Stimulated activated effector memory CD8-positive, alpha-beta T cell treated with anti-CD3 and anti-CD28 coated beads, Interleukin-12 subunit alpha, Interleukin-12 subunit beta, amount 100 ng/mL, for 72 hours (primary cell): ENCODE results near the gene EXTL2.
A peak's percentile ranks its signal among the peaks of the same experiment; 100 is the strongest.
"Not testable (repeated sequence)": the region's sequence is repeated elsewhere in the genome, so short reads cannot be mapped to it uniquely, and the experiment has no call there.

Experiments used
- ATAC-seq: fragments of 150-1000 bp; cut with Tn5 transposase; 2 replicates; pipeline ENCODE4 v1.10.0; 2021
- DNase-seq, 2 donors: peaks; one replicate each; pipeline ENCODE4 v3.0.0; 2021 to 2022; ENCODE audit warnings: low spot score in 2 of 2
- H3K27ac Mint-ChIP-seq: one replicate; pipeline ENCODE4 v1.8.0; 2022; ENCODE audit warnings: mild to moderate bottlenecking, mixed read lengths
- H3K36me3 Mint-ChIP-seq: one replicate; pipeline ENCODE4 v1.8.0; 2022; ENCODE audit warnings: mild to moderate bottlenecking, mixed read lengths
- H3K4me1 Mint-ChIP-seq: one replicate; pipeline ENCODE4 v1.8.0; 2022; ENCODE audit warnings: mixed read lengths
- H3K4me3 Mint-ChIP-seq: one replicate; pipeline ENCODE4 v1.8.0; 2022; ENCODE audit warnings: mild to moderate bottlenecking, mixed read lengths
- H3K9me3 Mint-ChIP-seq: one replicate; pipeline ENCODE4 v1.8.0; 2022; ENCODE audit warnings: mixed read lengths

EXTL2 gene

GRCh38 chr1:100894603-100895539 is at the start of gene EXTL2:
EXTL2 (minus strand) TSS chr1:100894842; CDS start chr1:100888757, 6,085 bp downstream.
- DNase-seq (peak; percentile 33 to 73), ATAC-seq (peak; percentile 42)
- Mint-ChIP-seq H3K36me3 (peaks cover 44% of the 10 kb centered on the region), H3K4me3 (peak within 1 kb of the TSS; percentile 100), H3K4me1 (peaks cover 54% of the 10 kb centered on the region), H3K27ac (peak within 1 kb of the TSS; percentile 99), H3K9me3 (no peaks in the 10 kb centered on the region)

- Mint-ChIP-seq H3K4me3 (no peak overlapping the region), H3K4me1 (peaks cover 57% of the 10 kb centered on the region), H3K27ac (peak overlapping the region; percentile 54), H3K36me3 (peaks cover 83% of the 10 kb centered on the region), H3K9me3 (peaks cover 11% of the 10 kb centered on the region)
- no peak for DNase-seq
- ATAC-seq, result no peak
Observed at GRCh38 chr1:100943533-100943932, 48.9 kb upstream of the EXTL2 start.

GRCh38 chr1:100942304-100943046 is 47.8 kb upstream of the EXTL2 start:
- DNase-seq (no peak), ATAC-seq (no peak)
- Mint-ChIP-seq H3K4me3 (peak overlapping the region; percentile 2), H3K27ac (peak overlapping the region; percentile 54), H3K4me1 (peaks cover 47% of the 10 kb centered on the region), H3K9me3 (peaks cover 5% of the 10 kb centered on the region), H3K36me3 (peaks cover 86% of the 10 kb centered on the region)

GRCh38 chr1:100941580-100942216 is 47.1 kb upstream of the EXTL2 start:
- peak; percentile 21 for ATAC-seq
- peaks cover 88% of the 10 kb centered on the region for H3K36me3 Mint-ChIP-seq
- peak overlapping the region; percentile 93 for H3K27ac Mint-ChIP-seq
- DNase-seq, result no peak
- peak overlapping the region; percentile 2 for H3K4me3 Mint-ChIP-seq
- no peaks in the 10 kb centered on the region for H3K9me3 Mint-ChIP-seq
- H3K4me1 Mint-ChIP-seq, result peaks cover 40% of the 10 kb centered on the region

- Mint-ChIP-seq H3K4me3 (peak overlapping the region; percentile 2), H3K9me3 (no peaks in the 10 kb centered on the region), H3K36me3 (peaks cover 88% of the 10 kb centered on the region), H3K27ac (peak overlapping the region; percentile 93), H3K4me1 (peaks cover 41% of the 10 kb centered on the region)
- DNase-seq (peak in 1 of 2 donors; percentile 80), ATAC-seq (peak; percentile 91)
Observed at GRCh38 chr1:100941098-100941527, 46.5 kb upstream of the EXTL2 start.

- Mint-ChIP-seq H3K36me3 (peaks cover 95% of the 10 kb centered on the region), H3K27ac (no peak overlapping the region), H3K9me3 (no peaks in the 10 kb centered on the region), H3K4me1 (peaks cover 35% of the 10 kb centered on the region), H3K4me3 (no peak overlapping the region)
- ATAC-seq, result no peak
- DNase-seq, result no peak
Observed at GRCh38 chr1:100936194-100936967, 41.7 kb upstream of the EXTL2 start.

GRCh38 chr1:100933555-100933954 is 38.9 kb upstream of the EXTL2 start:
- not testable (repeated sequence) for ATAC-seq, H3K4me3 Mint-ChIP-seq, H3K27ac Mint-ChIP-seq, DNase-seq, H3K9me3 Mint-ChIP-seq
- Mint-ChIP-seq H3K4me1 (peaks cover 21% of the 10 kb centered on the region), H3K36me3 (peaks cover 84% of the 10 kb centered on the region)

- no peak for ATAC-seq
Observed at GRCh38 chr1:100931716-100932115, 37.1 kb upstream of the EXTL2 start.

GRCh38 chr1:100930494-100930893 is 35.9 kb upstream of the EXTL2 start:
- no peak overlapping the region for H3K4me3 Mint-ChIP-seq

More at GRCh38 chr1:100931716-100932115, 37.1 kb upstream of the EXTL2 start:
- Mint-ChIP-seq H3K4me1 (peaks cover 20% of the 10 kb centered on the region), H3K4me3 (no peak overlapping the region), H3K9me3 (no peaks in the 10 kb centered on the region), H3K36me3 (peaks cover 66% of the 10 kb centered on the region), H3K27ac (no peak overlapping the region)
- DNase-seq, result no peak

GRCh38 chr1:100928128-100928527 is 33.5 kb upstream of the EXTL2 start:
- H3K4me1 Mint-ChIP-seq, result peaks cover 20% of the 10 kb centered on the region

More at GRCh38 chr1:100930494-100930893, 35.9 kb upstream of the EXTL2 start:
- H3K9me3 Mint-ChIP-seq, result peaks cover 3% of the 10 kb centered on the region
- ATAC-seq (no peak), DNase-seq (no peak)
- H3K36me3 Mint-ChIP-seq, result peaks cover 61% of the 10 kb centered on the region
- peaks cover 17% of the 10 kb centered on the region for H3K4me1 Mint-ChIP-seq
- no peak overlapping the region for H3K27ac Mint-ChIP-seq

GRCh38 chr1:100927276-100927675 is 32.6 kb upstream of the EXTL2 start:
- ATAC-seq (peak; percentile 73), DNase-seq (peak in 1 of 2 donors; percentile 53)
- Mint-ChIP-seq H3K4me1 (peaks cover 20% of the 10 kb centered on the region), H3K4me3 (no peak overlapping the region), H3K36me3 (peaks cover 59% of the 10 kb centered on the region), H3K9me3 (peaks cover 8% of the 10 kb centered on the region), H3K27ac (no peak overlapping the region)

More at GRCh38 chr1:100928128-100928527, 33.5 kb upstream of the EXTL2 start:
- Mint-ChIP-seq H3K9me3 (peaks cover 8% of the 10 kb centered on the region), H3K36me3 (peaks cover 59% of the 10 kb centered on the region), H3K4me3 (no peak overlapping the region), H3K27ac (no peak overlapping the region)
- DNase-seq (no peak), ATAC-seq (peak; percentile 55)

- no peak overlapping the region for H3K4me3 Mint-ChIP-seq
Observed at GRCh38 chr1:100926240-100926639, 31.6 kb upstream of the EXTL2 start.

GRCh38 chr1:100924991-100925390 is 30.3 kb upstream of the EXTL2 start:
- H3K4me3 Mint-ChIP-seq, result no peak overlapping the region

More at GRCh38 chr1:100926240-100926639, 31.6 kb upstream of the EXTL2 start:
- H3K4me1 Mint-ChIP-seq, result peaks cover 20% of the 10 kb centered on the region
- H3K36me3 Mint-ChIP-seq, result peaks cover 59% of the 10 kb centered on the region
- ATAC-seq, result peak; percentile 46
- no peak for DNase-seq
- peaks cover 8% of the 10 kb centered on the region for H3K9me3 Mint-ChIP-seq
- H3K27ac Mint-ChIP-seq, result peak overlapping the region; percentile 48

GRCh38 chr1:100924212-100924611 is 29.6 kb upstream of the EXTL2 start:
- Mint-ChIP-seq H3K4me3 (no peak overlapping the region), H3K27ac (peak overlapping the region; percentile 15), H3K9me3 (peaks cover 8% of the 10 kb centered on the region), H3K4me1 (peaks cover 20% of the 10 kb centered on the region), H3K36me3 (peaks cover 67% of the 10 kb centered on the region)
- DNase-seq (no peak), ATAC-seq (peak; percentile 62)

More at GRCh38 chr1:100924991-100925390, 30.3 kb upstream of the EXTL2 start:
- H3K4me1 Mint-ChIP-seq, result peaks cover 20% of the 10 kb centered on the region
- peak overlapping the region; percentile 48 for H3K27ac Mint-ChIP-seq
- no peak for ATAC-seq
- H3K36me3 Mint-ChIP-seq, result peaks cover 66% of the 10 kb centered on the region
- H3K9me3 Mint-ChIP-seq, result peaks cover 8% of the 10 kb centered on the region
- no peak for DNase-seq
